ENCODE data around the gene MOGAT2.

- no peak for TF ChIP-seq CTCF (conservative IDR thresholded peaks at IDR 0.05; ENCODE audit: low read depth, low read length)
- no peak for TF ChIP-seq RAD21 (IDR thresholded peaks at IDR 0.05; ENCODE audit: low read length)
- no peak for TF ChIP-seq MAZ (IDR thresholded peaks at IDR 0.05; ENCODE audit: borderline replicate concordance, low read depth, low read length)
- no peak for TF ChIP-seq SMC3 (IDR thresholded peaks at IDR 0.05; ENCODE audit: low read depth, low read length)
- TF ChIP-seq FOS (IDR thresholded peaks at IDR 0.05; ENCODE audit: low read depth, low read length), result no peak
- TF ChIP-seq CEBPB (IDR thresholded peaks at IDR 0.05; ENCODE audit: low read depth, low read length), result no peak
- no peak for TF ChIP-seq POLR2A (IDR thresholded peaks at IDR 0.05; ENCODE audit: low read depth, low read length)
- no peak for TF ChIP-seq RFX5 (IDR thresholded peaks at IDR 0.05; ENCODE audit: low read depth, low read length)
Measured at GRCh38 chr11:75781296-75781695, 63.7 kb downstream of the MOGAT2 start.
